Activated CD4-positive, CD25-positive, alpha-beta regulatory T cell treated with anti-CD3 and anti-CD28 coated beads, Interleukin-2, amount 50 U/mL, for 24 hours (primary cell): Measurements from ENCODE around the gene CNKSR1.

Experiments used
- ATAC-seq, 2 donors: fragments of 150-1000 bp; cut with Tn5 transposase; one replicate each; pipeline ENCODE4 v1.10.0; 2021; ENCODE audit warnings: mild to moderate bottlenecking in 1 of 2, moderate library complexity in 1 of 2

CNKSR1 gene

GRCh38 chr1:26184883-26185282 lies 7.6 kb downstream of the CNKSR1 start:
- ATAC-seq: no peak

- no peak for ATAC-seq
These were observed 10.6 kb downstream of the CNKSR1 start for GRCh38 chr1:26187882-26188281.

GRCh38 chr1:26188477-26188876 lies 11.2 kb downstream of the CNKSR1 start:
- no peak for ATAC-seq

- no peak for ATAC-seq
These were observed 12.0 kb downstream of the CNKSR1 start for GRCh38 chr1:26189331-26189730.

- ATAC-seq: no peak
These were observed 12.5 kb downstream of the CNKSR1 start for GRCh38 chr1:26189751-26190275.

- ATAC-seq: no peak
These were observed 13.2 kb downstream of the CNKSR1 start, which contains the start of gene CATSPER4 for GRCh38 chr1:26190373-26190987. TSS of gene CATSPER4 (plus strand) at chr1:26190602. CDS start at chr1:26190628, 26 bp downstream.

GRCh38 chr1:26191739-26192138 lies 14.4 kb downstream of the CNKSR1 start:
- ATAC-seq: no peak

GRCh38 chr1:26195805-26196204 lies 18.5 kb downstream of the CNKSR1 start:
- ATAC-seq: no peak

- no peak for ATAC-seq
These were observed 20.0 kb downstream of the CNKSR1 start for GRCh38 chr1:26197301-26197700.

- ATAC-seq: no peak
These were observed 20.5 kb downstream of the CNKSR1 start for GRCh38 chr1:26197813-26198212.

- ATAC-seq: no peak
These were observed 23.1 kb downstream of the CNKSR1 start for GRCh38 chr1:26200413-26200812.

- ATAC-seq: no peak
These were observed 26.5 kb downstream of the CNKSR1 start for GRCh38 chr1:26203642-26204318.

- no peak for ATAC-seq
These were observed 33.0 kb downstream of the CNKSR1 start for GRCh38 chr1:26210147-26210870.

- ATAC-seq: no peak
These were observed 35.4 kb downstream of the CNKSR1 start for GRCh38 chr1:26212726-26213125.

- no peak for ATAC-seq
These were observed 36.1 kb downstream of the CNKSR1 start for GRCh38 chr1:26213335-26213905.

GRCh38 chr1:26215246-26215645 lies 38.0 kb downstream of the CNKSR1 start:
- no peak for ATAC-seq

- ATAC-seq: no peak
These were observed 41.7 kb downstream of the CNKSR1 start for GRCh38 chr1:26218906-26219494.

- no peak for ATAC-seq
These were observed 43.1 kb downstream of the CNKSR1 start for GRCh38 chr1:26220199-26220912.

GRCh38 chr1:26221094-26221493 lies 43.8 kb downstream of the CNKSR1 start:
- ATAC-seq: no peak

- ATAC-seq: no peak
These were observed 47.3 kb downstream of the CNKSR1 start for GRCh38 chr1:26224606-26225005.

GRCh38 chr1:26225033-26225831 lies 47.9 kb downstream of the CNKSR1 start:
- peak; percentile 72 to 82 for ATAC-seq
